GM13976 (cell line): ENCODE data around the gene CDCA4.

Experiments used
- DNase-seq: peaks from one replicate; pipeline ENCODE4 v3.0.0; 2012; ENCODE audit warnings: low spot score
- in situ Hi-C: fragments of 300-500 bp; cut with MboI; formaldehyde crosslinking; loops from one replicate; pipeline ENCODE4 v1.12.0; 2022; ENCODE audit warnings: low sequenced_read_pairs, mixed read lengths, inconsistent platforms; ENCODE audit not compliant: unreplicated experiment
- TF ChIP-seq, protein P1 (sequence below): IDR thresholded peaks from 2 replicates; pipeline ENCODE4 v1.5.1; 2012; ENCODE audit warnings: borderline replicate concordance, mild to moderate bottlenecking; ENCODE audit not compliant: insufficient read depth; ENCODE audit errors: extremely low read depth, missing control alignments, control extremely low read depth

Gene CDCA4

DNA sequence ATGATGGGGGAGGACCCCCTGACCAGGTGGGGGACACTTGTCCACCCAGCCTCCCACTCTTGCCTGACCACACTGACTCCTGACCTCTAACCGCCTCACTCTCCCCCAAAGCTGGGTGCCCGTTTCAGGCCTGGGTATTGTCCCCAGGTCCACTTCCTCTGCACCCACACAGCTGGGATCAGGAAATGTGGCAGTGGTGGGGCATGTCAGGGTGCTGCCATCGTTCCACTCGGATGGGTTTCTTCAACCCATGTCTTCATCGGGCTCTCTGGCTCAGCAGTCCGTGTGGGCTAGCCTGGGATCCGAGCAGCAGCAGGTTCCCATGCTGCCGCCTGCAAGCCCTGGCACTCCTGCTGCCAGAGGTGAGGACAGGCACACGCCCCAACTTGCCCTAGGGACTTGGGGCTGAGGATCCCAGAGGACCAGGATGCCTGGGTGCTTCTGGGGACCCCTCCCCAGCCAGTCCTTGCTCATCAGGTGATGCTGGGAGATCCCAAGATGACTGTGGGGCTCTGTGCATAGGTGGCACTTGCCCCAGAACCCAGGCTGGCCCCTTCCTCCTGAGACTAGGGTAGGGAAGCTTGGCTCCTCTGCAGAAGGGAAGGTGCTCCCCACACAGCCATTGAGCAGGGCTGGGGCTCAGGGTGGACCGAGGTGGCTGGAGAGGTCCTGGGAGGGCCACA is 38.2 kb downstream of the CDCA4 start:
- TF ChIP-seq, protein P1, sequence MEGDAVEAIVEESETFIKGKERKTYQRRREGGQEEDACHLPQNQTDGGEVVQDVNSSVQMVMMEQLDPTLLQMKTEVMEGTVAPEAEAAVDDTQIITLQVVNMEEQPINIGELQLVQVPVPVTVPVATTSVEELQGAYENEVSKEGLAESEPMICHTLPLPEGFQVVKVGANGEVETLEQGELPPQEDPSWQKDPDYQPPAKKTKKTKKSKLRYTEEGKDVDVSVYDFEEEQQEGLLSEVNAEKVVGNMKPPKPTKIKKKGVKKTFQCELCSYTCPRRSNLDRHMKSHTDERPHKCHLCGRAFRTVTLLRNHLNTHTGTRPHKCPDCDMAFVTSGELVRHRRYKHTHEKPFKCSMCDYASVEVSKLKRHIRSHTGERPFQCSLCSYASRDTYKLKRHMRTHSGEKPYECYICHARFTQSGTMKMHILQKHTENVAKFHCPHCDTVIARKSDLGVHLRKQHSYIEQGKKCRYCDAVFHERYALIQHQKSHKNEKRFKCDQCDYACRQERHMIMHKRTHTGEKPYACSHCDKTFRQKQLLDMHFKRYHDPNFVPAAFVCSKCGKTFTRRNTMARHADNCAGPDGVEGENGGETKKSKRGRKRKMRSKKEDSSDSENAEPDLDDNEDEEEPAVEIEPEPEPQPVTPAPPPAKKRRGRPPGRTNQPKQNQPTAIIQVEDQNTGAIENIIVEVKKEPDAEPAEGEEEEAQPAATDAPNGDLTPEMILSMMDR = no peak
- in situ Hi-C loops = loop anchor here (10.0 kb wide), 1 partner anchor 52 kb away; no protein-coding TSS in a partner anchor
- DNase-seq = no peak

DNA sequence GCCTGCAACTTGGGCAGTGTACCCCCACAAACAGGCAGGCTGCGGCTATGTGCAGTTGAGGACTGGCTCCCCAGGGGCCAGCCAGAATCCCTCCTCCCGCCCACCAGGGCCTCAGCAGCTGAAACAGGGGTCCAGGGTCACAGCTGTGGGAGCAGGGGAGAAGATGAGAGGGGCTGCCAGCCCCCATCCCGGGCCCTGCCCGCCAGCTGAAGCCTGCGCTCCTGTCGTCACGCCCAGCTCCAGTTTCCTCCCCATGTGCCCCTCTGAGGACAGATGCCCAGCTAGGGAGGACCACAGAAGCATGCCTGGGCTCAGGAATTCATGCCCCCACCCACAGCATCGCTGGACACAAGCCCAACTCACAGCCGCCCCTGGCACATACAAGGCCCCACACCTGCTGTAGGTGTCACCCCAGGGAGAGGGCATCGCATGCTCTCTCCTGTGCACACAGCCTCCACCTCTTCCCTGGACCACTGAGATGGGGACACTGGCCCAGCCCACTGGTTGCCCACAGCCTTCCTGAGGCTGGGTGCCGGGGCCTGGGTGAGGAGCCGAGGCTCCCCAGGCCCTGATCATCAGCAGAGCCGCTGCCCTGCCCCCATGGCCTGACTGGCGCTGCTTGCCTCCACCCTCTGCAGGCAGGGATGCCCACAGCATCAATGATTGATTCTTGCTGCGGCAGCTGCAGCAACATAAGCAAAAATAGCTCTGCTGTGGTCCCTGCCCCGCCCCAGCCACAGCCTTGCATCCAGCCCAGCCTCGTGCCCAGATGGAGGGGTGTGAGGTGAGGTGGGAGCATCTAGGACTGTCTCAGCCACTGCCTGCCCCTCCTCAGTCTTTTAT is 39.0 kb downstream of the CDCA4 start:
- TF ChIP-seq, protein P1 = no peak
- in situ Hi-C loops = loop anchor here (10.0 kb wide), 1 partner anchor 53 kb away; no protein-coding TSS in a partner anchor
- no peak for DNase-seq

DNA sequence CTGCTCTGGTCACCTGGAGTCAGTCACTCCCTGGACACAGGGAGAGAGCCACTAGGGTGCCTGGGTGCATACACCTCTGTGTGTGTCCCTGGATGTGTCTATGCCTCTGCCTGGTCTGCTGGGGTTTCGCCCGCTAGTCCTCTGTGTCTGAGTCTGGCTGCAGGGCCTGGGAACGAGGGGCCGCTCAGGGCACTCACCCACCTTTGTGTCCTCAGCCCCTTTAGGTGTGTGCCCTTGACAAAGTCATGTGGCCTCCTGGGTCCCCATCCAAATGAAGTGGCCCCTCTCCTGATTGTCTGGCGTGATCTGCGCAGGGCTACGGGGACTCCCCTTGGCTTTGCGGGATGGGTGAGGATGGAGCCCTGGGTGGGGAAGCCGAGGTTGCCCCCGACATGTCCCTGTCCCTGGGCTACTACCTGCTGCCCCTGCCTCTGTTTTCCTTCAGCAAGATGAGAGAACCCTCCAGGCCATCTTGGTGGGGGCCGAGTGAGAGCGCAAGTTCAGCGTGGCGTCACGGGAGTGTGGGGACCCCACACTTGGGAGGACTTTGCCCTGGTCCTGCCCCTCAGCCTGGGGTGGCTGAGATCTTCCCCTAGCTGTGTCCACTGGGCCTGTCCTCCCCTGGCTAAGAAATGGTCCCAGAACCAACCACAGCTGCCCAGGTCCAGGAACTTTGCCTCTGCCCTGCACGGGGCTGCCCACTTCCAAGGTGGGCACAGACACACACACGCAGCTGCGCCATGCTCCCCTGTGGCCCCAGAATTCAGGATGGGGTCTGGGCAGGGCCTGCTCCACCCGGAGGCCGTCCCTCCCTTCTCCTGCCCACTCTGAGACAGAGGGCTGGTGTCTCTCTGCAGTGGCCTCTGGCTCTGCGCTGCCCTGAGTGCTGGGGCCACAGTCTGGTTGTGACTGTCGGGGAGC is 40.0 kb downstream of the CDCA4 start:
- in situ Hi-C loops = loop anchor here (10.0 kb wide), 1 partner anchor 54 kb away; no protein-coding TSS in a partner anchor
- DNase-seq = no peak
- TF ChIP-seq, protein P1 = no peak

DNA sequence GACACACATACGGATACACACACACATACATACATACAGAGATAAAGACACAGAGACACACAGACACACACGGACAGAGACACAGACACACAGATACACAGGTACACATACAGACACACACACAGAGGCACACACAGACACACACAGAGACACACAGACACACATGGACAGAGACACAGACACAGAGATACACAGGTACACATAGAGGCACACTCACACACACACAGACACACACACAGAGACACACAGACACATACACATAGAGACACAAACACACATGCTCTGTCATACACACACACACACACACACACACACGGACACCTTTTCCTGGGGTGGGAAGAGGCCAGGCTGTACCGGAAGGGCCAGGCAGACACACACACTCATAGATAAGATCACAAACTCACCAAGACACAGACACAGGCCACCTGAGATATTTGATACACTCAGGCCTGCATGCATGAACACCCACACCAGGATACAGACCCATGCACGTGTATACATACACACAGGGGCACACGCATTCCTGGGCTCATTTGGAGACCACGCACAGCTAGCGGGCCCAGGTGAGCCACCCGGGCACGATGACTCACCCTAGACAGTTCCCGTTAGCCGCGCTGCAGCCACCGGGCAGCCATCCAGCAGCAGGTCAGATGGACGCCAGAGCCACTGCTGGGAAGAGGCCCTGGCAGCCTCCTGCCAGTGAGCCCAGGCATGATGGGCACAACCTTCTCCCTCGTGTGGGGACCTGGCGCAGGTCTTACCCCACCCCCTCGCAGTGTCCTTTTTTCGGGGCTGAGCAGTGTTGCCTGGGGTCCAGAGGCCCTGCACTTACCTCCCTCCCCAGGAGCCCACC is 40.9 kb downstream of the CDCA4 start:
- no peak for DNase-seq
- TF ChIP-seq, protein P1 = no peak
- in situ Hi-C loops = loop anchor here (10.0 kb wide), 1 partner anchor 55 kb away; no protein-coding TSS in a partner anchor

DNA sequence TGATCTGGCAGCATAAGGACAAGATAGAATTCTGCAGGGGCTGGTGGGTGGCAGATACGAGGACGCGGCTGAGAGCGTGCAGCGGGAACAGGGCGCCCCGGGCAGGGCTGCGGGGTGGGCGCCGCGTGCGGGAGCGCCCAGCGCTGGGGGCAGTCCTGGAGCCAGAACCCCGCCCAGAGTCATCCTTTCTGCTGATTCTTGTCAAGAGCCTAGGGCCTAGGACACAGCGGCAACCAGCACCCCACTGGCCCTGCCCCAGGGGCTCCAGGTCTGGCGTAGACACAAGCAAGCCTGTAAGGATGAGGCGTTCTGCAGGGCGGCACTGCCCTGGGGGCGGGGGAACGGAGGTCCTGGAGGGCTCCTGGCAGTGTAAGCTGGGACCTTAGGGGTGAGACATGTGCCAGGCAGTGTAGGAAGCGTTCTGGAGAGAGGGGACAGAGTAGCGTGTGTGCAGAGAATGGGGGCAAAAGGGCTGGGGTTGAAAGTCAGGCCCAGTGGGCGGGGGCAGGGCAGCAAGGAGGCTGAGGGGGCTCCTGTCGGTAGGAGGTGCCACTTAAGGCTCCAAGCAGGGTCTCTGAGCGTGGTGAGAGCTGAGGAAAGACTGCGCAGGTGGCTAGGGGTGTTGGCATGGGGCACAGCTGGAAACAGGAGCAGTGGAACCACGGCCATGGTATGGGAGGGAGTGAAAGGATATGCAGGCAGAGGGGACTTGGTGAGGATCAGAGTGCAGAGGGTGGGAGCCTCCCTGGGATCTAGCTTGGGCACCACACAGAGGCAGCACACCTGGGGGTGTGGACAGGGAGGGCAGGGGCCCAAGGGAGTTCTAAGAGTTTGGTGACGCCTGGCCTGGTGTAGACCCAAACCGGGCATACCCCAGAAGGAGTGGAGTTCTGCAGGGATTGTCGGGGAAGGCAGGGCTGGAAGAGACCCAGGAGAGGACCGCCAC is 41.9 kb downstream of the CDCA4 start:
- TF ChIP-seq, protein P1 = no peak
- in situ Hi-C loops = no loop called here
- no peak for DNase-seq
